NCI-H146 treated with DMSO at 0.1 percent for 48 hours (cell line): ENCODE data around the gene EFCAB12.

ENCODE experiments used
- DNase-seq: peaks from one replicate; lab custom pipeline; 2025; ENCODE audit not compliant: unreplicated experiment; lab: John Stamatoyannopoulos, UW

The EFCAB12 gene

GRCh38 chr3:129446926-129447325 lies 18.5 kb upstream of the EFCAB12 start:
- no peak for DNase-seq

GRCh38 chr3:129445471-129445870 lies 17.0 kb upstream of the EFCAB12 start:
- DNase-seq = no peak

GRCh38 chr3:129442947-129443346 lies 14.5 kb upstream of the EFCAB12 start:
- DNase-seq = no peak

- DNase-seq = no peak
Observed at GRCh38 chr3:129442486-129442885, 14.1 kb upstream of the EFCAB12 start.

- no peak for DNase-seq
Observed at GRCh38 chr3:129441782-129442181, 13.3 kb upstream of the EFCAB12 start.

GRCh38 chr3:129441215-129441614 lies 12.8 kb upstream of the EFCAB12 start:
- DNase-seq = no peak

GRCh38 chr3:129440618-129441190 lies 12.3 kb upstream of the EFCAB12 start:
- DNase-seq = no peak

GRCh38 chr3:129439817-129440617 lies 11.6 kb upstream of the EFCAB12 start, which contains the start of the genes IFT122 and MBD4:
IFT122 (plus strand) TSS chr3:129440224; CDS start chr3:129440331, 107 bp downstream.
MBD4 (minus strand) TSS chr3:129439948; CDS start chr3:129439833, 115 bp downstream.
- peak; percentile 100 for DNase-seq

GRCh38 chr3:129439226-129439816 lies 10.9 kb upstream of the EFCAB12 start:
- DNase-seq = peak; percentile 78

GRCh38 chr3:129435367-129435766 lies 6.9 kb upstream of the EFCAB12 start:
- DNase-seq = no peak

GRCh38 chr3:129434140-129434539 lies 5.7 kb upstream of the EFCAB12 start:
- DNase-seq = no peak

- no peak for DNase-seq
Observed at GRCh38 chr3:129433565-129433964, 5.1 kb upstream of the EFCAB12 start.

GRCh38 chr3:129432671-129433070 lies 4.2 kb upstream of the EFCAB12 start:
- DNase-seq = no peak

GRCh38 chr3:129432036-129432435 lies 3.6 kb upstream of the EFCAB12 start:
- DNase-seq = no peak

- no peak for DNase-seq
Observed at GRCh38 chr3:129429602-129430001, 1.2 kb upstream of the EFCAB12 start.

- no peak for DNase-seq
Observed at GRCh38 chr3:129429080-129429451, 630 bp upstream of the EFCAB12 start.

- DNase-seq = no peak
Observed at GRCh38 chr3:129428007-129428375, 445 bp downstream of the EFCAB12 start.

- no peak for DNase-seq
Observed at GRCh38 chr3:129425619-129426018, 2.8 kb downstream of the EFCAB12 start.

- DNase-seq = no peak
Observed at GRCh38 chr3:129425213-129425612, 3.2 kb downstream of the EFCAB12 start.

GRCh38 chr3:129424185-129424841 lies 4.1 kb downstream of the EFCAB12 start:
- DNase-seq = no peak

- DNase-seq = no peak
Observed at GRCh38 chr3:129422897-129423296, 5.5 kb downstream of the EFCAB12 start.
